RWPE1 (cell line): ENCODE results near the gene ACSS2.
A peak's percentile ranks its signal among the peaks of the same experiment; 100 is the strongest.

Experiments
- CTCF ChIA-PET: fragments of 350-600 bp; sonication (Branson Sonifier 250); formaldehyde crosslinking; extraction: SDS; loops from one replicate; lab custom pipeline; 2021; lab: Yijun Ruan, JAX
- POLR2A ChIA-PET: fragments of 400-600 bp; formaldehyde crosslinking; extraction: SDS; loops from one replicate; lab custom pipeline; 2020; ENCODE audit warnings: antibody characterized with exemption; ENCODE audit not compliant: low non-redundant PET; lab: Yijun Ruan, JAX
- DNase-seq: peaks from one replicate; pipeline ENCODE4 v3.0.0; 2012; ENCODE audit warnings: low spot score
- H3K27ac ChIP-seq: fragments of 450-650 bp; 2 replicates; pipeline ENCODE4 v1.5.1; 2017
- CTCF ChIP-seq: fragments of 450-650 bp; conservative IDR thresholded peaks from 2 replicates; pipeline ENCODE4 v1.5.1; 2017; ENCODE audit warnings: low read depth, mild to moderate bottlenecking

Gene ACSS2

GRCh38 chr20:34943808-34944567, 67.6 kb downstream of the ACSS2 start:
- POLR2A ChIA-PET, result no interaction called here
- peak overlapping the region; percentile 83 for H3K27ac ChIP-seq
- DNase-seq, result peak; percentile 98
- TF ChIP-seq CTCF, result no peak
- CTCF ChIA-PET, result interaction anchor here (0.6 to 2.3 kb wide), 2 partner anchors 70 to 206 kb away, joined by 5 to 18 read pairs; no protein-coding TSS in a partner anchor

- H3K27ac ChIP-seq, result peak overlapping the region; percentile 72
- POLR2A ChIA-PET, result interaction anchor here (0.5 to 1.3 kb wide), 2 partner anchors 10 to 14 kb away, joined by 3 read pairs; no protein-coding TSS in a partner anchor
- DNase-seq, result peak; percentile 55
- CTCF ChIA-PET, result interaction anchor here (0.6 to 1.3 kb wide), 3 partner anchors 52 to 317 kb away, joined by 3 to 4 read pairs (median 3); no protein-coding TSS in a partner anchor
- TF ChIP-seq CTCF, result no peak
These were observed 69.1 kb downstream of the ACSS2 start for GRCh38 chr20:34945315-34946077.

- DNase-seq, result no peak
- no peak overlapping the region for H3K27ac ChIP-seq
- ChIA-PET CTCF (interaction anchor here (0.7 to 1.1 kb wide), 3 partner anchors 73 to 823 kb away, joined by 3 to 4 read pairs (median 3); partner anchors contain the start of gene GGT7), POLR2A (no interaction called here)
- no peak for TF ChIP-seq CTCF
These were observed 70.2 kb downstream of the ACSS2 start for GRCh38 chr20:34946661-34947060.

- H3K27ac ChIP-seq, result no peak overlapping the region
- TF ChIP-seq CTCF, result no peak
- ChIA-PET CTCF (interaction anchor here (0.7 to 1.3 kb wide), 3 partner anchors 71 to 823 kb away, joined by 3 to 5 read pairs (median 4); partner anchors contain the start of genes ACSS2 and GGT7), POLR2A (no interaction called here)
- DNase-seq, result no peak
These were observed 70.9 kb downstream of the ACSS2 start for GRCh38 chr20:34947336-34947735.

GRCh38 chr20:34948030-34948429, 71.6 kb downstream of the ACSS2 start:
- ChIA-PET CTCF (interaction anchor here (0.6 to 1.4 kb wide), 6 partner anchors 46 to 1017 kb away, joined by 3 to 9 read pairs (median 4); partner anchors contain the start of genes ACSS2 and GGT7), POLR2A (no interaction called here)
- TF ChIP-seq CTCF, result no peak; the same call in 1 of the 2 replicates
- DNase-seq, result peak; percentile 72
- peak overlapping the region; percentile 50 for H3K27ac ChIP-seq

GRCh38 chr20:34949120-34949519, 72.7 kb downstream of the ACSS2 start:
- no peak for DNase-seq
- no peak for TF ChIP-seq CTCF
- CTCF ChIA-PET, result interaction anchor here (0.7 to 4.0 kb wide), 4 partner anchors 74 to 762 kb away, joined by 3 to 32 read pairs (median 6); partner anchors contain the start of genes ACSS2 and GGT7
- no peak overlapping the region for H3K27ac ChIP-seq
- POLR2A ChIA-PET, result no interaction called here
